BJ (cell line): ENCODE measurements around the gene PIK3R4. TPM values are rescaled to one million over a fixed set of nuclear protein-coding genes. Genes with fewer than 3 reads are reported as not detected.

ENCODE experiments used
- CTCF ChIA-PET: fragments of 350-600 bp; formaldehyde crosslinking; extraction: SDS; loops from one replicate; lab custom pipeline; 2021; ENCODE audit warnings: antibody characterized with exemption, inconsistent platforms; lab: Yijun Ruan, JAX
- POLR2A ChIA-PET: fragments of 300-600 bp; sonication (Branson Sonifier 250); formaldehyde crosslinking; extraction: SDS; loops from one replicate; lab custom pipeline; 2021; ENCODE audit warnings: antibody characterized with exemption; lab: Charles Lee
- DNase-seq: peaks from one replicate; pipeline ENCODE4 v3.0.0-alpha.2; 2011; ENCODE audit warnings: low read depth
- H3K27me3 ChIP-seq: 2 replicates; pipeline ENCODE4 v1.6.0; 2011; ENCODE audit warnings: low read length; ENCODE audit not compliant: control insufficient read depth, insufficient read depth
- H3K36me3 ChIP-seq: 2 replicates; pipeline ENCODE4 v1.5.1; 2011; ENCODE audit warnings: low read length; ENCODE audit not compliant: control insufficient read depth, insufficient read depth
- H3K4me3 ChIP-seq: 2 replicates; pipeline ENCODE4 v1.5.1; 2011; ENCODE audit warnings: low read depth, mild to moderate bottlenecking, control low read depth, low read length
- CTCF ChIP-seq: IDR thresholded peaks from 2 replicates; pipeline ENCODE4 v1.5.1; 2011; ENCODE audit warnings: low read depth, mild to moderate bottlenecking, control low read depth, inconsistent platforms, low read length, moderate library complexity; ENCODE audit not compliant: insufficient read depth
- polyA plus RNA-seq: library from polyadenylated mRNA; depleted of rRNA; stranded (reverse); fragments of >200 nt; gene quantifications from 2 replicates; pipeline ENCODE4 v1.2.3, GENCODE V29; 2011

Gene PIK3R4
- polyA plus RNA-seq, 1 experiment = 29.5 TPM

- CTCF ChIA-PET = no interaction called here
- H3K36me3 ChIP-seq = no peaks in the 10 kb centered on the region
- POLR2A ChIA-PET = no interaction called here
- no peak overlapping the region for H3K4me3 ChIP-seq
- no peak for DNase-seq
- TF ChIP-seq CTCF = no peak
- no peaks in the 10 kb centered on the region for H3K27me3 ChIP-seq
Measured at GRCh38 chr3:130725746-130726145, 20.9 kb downstream of the PIK3R4 start.

- H3K36me3 ChIP-seq = no peaks in the 10 kb centered on the region; the same call in 1 of the 2 replicates
- H3K4me3 ChIP-seq = no peak overlapping the region
- POLR2A ChIA-PET = no interaction called here
- CTCF ChIA-PET = no interaction called here
- H3K27me3 ChIP-seq = no peaks in the 10 kb centered on the region
- DNase-seq = no peak
- TF ChIP-seq CTCF = no peak
Measured at GRCh38 chr3:130715616-130716015, 31.0 kb downstream of the PIK3R4 start.

- no peak overlapping the region for H3K4me3 ChIP-seq
- DNase-seq = no peak
- no peaks in the 10 kb centered on the region; the same call in 1 of the 2 replicates for H3K36me3 ChIP-seq
- no peaks in the 10 kb centered on the region for H3K27me3 ChIP-seq
- POLR2A ChIA-PET = no interaction called here
- CTCF ChIA-PET = interaction anchor here (0.7 to 1.9 kb wide), 2 partner anchors 12 to 34 kb away, joined by 3 to 5 read pairs; partner anchors contain the start of gene PIK3R4
- TF ChIP-seq CTCF = no peak
Measured at GRCh38 chr3:130712718-130713423, 33.8 kb downstream of the PIK3R4 start.

GRCh38 chr3:130711565-130712324 lies 34.9 kb downstream of the PIK3R4 start:
- ChIA-PET POLR2A (interaction anchor here (0.6 kb wide), 1 partner anchor 36 kb away, joined by 4 read pairs; no protein-coding TSS in a partner anchor), CTCF (interaction anchor here (0.7 to 1.9 kb wide), 3 partner anchors 11 to 35 kb away, joined by 3 to 5 read pairs (median 3); partner anchors contain the start of gene PIK3R4)
- Histone ChIP-seq H3K4me3 (no peak overlapping the region), H3K36me3 (no peaks in the 10 kb centered on the region), H3K27me3 (no peaks in the 10 kb centered on the region)
- TF ChIP-seq CTCF = no peak
- no peak for DNase-seq

- POLR2A ChIA-PET = no interaction called here
- DNase-seq = no peak
Measured at GRCh38 chr3:130709671-130710070, 37.0 kb downstream of the PIK3R4 start.

More at GRCh38 chr3:130709671-130710070, 37.0 kb downstream of the PIK3R4 start:
- CTCF ChIA-PET = no interaction called here
- H3K4me3 ChIP-seq = no peak overlapping the region
- TF ChIP-seq CTCF = no peak
- no peaks in the 10 kb centered on the region for H3K27me3 ChIP-seq
- H3K36me3 ChIP-seq = no peaks in the 10 kb centered on the region
